GM20431 (cell line): Measurements from ENCODE around the gene SPDEF.

ENCODE experiments used
- in situ Hi-C: fragments of 300-500 bp; cut with MseI, MboI; formaldehyde crosslinking; loops from one replicate; pipeline ENCODE4 v1.15.0; 2020; ENCODE audit warnings: low sequenced_read_pairs; ENCODE audit not compliant: unreplicated experiment

SPDEF gene

GRCh38 chr6:34565722-34566137 lies 9.6 kb upstream of the SPDEF start:
- in situ Hi-C loops: no loop called here

DNA sequence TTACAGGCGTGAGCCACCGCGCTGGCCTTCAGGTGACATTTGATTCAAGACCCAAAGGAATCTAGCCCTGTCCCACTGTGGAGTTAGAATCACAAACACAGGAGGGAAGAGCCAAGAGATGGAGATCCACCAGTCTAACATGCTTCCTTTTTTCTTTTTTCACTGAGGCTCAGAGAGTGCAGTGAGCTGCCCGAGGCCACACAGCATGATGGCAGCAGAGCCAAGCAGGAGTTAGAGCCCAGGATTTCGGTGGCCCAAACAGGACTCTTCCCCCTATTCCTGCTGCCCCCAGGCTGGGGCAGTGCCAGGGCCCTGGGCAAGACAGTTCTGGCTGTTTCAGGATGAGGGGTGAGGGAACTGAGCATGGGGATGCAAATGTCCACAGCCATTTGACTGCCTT lies 8.1 kb upstream of the SPDEF start:
- in situ Hi-C loops: no loop called here

DNA sequence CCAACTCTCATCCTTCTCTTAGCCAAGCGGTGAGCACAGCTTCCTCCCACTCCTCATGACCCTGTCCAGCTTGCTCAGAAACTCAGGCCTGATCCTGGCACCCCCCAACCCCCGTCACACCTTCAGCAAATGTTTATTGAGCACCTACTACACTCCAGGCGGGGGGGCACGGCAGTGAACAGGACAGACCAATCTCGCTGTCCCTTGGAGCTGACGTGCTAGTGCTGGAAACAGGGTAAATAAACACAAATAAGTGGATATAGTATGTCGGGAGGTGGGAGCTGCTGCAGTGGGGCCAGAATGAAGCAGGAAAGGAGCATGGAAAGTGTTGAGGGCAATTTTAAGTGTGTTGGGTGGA lies 7.4 kb upstream of the SPDEF start:
- in situ Hi-C loops: no loop called here

DNA sequence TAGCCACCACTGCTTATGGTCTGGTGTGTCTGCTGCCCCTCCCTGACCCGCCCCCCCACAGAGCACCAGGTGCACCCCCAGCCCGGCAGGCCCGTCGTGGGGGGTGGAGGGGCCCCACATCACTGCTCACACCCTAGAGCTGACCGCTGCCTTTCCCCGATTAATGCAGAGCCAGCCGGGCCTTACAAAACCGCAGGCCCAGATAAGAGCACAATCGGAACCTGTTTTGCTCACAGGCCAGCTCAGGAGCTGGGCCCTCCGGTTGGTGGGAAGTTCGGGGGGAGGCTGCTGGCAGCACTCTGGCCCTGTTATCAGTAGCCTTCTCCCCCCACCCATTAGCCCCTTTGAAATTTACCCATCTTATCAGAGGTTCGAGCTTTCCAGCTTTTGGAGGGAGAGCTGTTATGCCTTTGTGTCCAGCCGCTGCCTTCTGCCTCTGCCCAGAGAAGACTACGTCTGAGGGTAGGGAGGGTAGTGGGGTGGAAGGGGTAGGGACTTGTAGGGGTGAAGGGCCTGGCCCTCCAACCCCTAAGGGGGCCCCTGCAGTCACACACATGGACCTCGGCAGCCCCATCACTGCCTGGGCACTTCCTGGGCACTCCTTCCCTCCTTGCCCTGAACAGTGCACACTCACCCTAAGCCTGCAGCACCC lies 6.9 kb upstream of the SPDEF start:
- in situ Hi-C loops: no loop called here

DNA sequence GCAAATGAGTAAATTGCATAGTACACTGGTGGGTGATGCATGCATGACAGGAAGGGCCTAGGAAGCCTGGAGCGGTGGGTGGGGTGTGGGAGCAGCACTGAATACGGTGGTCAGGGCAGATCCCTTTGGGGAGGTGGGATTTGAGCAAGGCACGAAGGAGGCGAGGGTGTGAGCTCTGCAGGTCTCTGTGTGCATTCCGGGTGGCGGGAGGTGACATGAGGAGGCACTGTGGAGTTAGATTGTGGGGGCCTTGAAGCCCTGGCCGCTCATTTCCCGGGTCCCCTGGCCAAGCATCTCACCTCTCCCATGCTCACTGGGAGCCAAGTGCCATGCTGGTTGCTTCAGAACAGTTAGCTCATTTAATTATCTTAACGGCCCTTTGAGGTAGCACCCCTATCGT lies 6.2 kb upstream of the SPDEF start:
- in situ Hi-C loops: no loop called here

DNA sequence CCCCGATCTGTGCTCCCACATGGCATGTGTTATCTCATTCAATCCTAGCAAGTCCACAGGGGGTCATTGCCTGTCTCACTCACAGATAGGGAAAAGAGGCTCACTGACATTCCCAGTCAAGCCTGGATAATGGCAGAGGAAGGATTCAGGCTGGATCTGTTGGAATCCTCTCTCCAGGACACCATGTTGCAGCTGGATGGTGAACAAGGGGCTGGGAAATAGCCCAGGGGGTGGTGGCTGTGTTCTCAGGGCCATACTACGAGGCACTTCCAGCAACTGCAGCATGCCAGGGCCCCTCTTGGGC lies 5.0 kb upstream of the SPDEF start:
- in situ Hi-C loops: no loop called here

DNA sequence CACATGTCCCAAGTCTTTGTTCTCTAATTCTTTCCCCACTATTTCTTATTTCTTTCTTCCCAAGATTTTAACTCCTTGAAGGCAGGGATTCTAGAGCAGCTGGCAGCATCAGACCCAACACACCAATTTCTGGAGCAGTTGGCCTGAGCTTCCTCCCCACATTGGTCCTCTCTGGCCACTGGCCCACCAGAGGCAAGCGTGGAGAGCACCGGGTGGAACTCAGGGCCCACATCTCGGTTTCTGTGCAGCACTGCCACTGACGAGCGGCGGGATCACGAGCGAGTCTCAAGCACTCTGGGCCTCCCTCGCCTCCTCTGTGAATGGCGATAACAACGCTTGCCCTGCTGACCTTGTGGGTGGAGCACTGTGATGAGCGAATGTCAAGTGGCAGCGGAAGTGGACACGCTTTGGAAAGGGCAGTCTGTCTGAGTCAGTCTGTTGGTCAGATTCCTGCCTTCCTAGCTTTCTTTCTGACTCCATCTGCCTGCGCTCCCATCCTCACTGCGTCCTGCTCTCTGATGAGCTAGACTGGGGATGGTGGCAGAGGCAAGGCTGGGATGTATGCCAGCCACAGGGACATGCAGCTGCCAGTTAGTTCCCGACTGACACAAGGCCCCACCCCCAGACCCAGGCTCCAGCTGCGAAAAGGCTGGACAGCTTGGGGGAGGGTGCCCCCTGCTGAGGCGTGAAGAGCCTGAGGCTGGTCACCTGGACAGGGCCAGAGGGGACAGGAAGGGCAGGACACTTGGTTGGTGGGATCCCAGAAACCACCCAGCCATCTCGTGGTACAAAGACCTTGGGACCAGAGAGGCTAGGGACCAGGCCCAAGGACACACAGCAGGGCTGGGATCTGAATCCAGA lies 4.5 kb upstream of the SPDEF start:
- in situ Hi-C loops: no loop called here

DNA sequence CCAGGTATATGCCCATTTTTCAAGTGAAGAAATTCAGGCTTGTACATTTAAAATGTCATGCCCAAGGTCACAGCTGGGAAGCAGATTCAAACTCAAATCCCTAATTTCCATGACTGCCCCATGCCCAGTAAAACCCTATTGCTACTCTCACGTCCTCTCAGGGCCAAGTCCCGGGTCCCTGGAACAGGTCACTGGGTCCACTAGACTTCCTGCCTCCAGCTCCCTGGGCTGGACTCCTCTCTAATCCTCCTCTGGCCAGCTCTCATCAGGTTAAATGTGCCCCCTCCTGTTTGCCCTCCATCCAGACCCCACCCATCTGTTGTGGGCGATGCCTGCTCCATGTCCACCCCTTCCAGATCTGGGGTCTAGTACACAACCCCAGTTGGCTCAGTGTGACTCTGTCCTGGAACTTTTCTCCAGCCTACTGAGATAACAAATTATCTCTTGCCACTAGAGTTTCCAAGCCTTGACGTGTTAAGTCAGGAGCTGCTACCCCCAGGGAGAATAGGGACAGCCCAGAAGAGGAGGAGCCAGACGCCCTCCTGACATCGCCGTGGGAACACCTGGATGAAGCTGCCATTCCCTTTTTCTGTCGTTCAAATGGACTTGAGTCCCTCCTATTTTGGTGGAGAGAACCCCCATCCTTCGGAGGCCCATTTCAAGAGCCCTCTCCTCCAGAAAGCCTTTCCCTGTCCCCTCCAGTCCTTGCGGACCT lies 3.7 kb upstream of the SPDEF start:
- in situ Hi-C loops: no loop called here

GRCh38 chr6:34558172-34558714 lies 2.1 kb upstream of the SPDEF start:
- in situ Hi-C loops: no loop called here

GRCh38 chr6:34557228-34557627 lies 1.1 kb upstream of the SPDEF start:
- in situ Hi-C loops: no loop called here

- in situ Hi-C loops: no loop called here
Observed at GRCh38 chr6:34556493-34556892, 364 bp upstream of the SPDEF start.

DNA sequence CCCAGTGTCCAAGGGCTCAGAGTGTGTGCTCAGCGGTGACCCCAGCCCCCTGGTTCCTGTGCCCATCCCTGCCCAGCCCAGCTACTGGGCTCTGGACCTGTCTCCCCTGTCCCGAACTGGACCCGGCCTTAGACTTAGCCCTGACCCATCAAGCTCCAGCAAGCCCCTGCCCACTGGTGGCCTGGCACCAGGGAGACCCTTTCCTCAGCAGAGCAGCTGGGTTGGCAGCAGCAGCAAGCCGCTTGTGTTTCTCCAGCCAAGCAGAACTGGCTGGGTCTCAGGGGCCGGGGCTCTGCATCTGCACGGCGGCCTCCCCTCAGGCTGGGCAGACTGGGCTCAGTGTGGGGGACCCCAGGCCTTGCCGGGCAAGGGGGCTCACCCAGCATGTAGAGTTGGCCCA lies 801 bp downstream of the SPDEF start:
- in situ Hi-C loops: no loop called here

DNA sequence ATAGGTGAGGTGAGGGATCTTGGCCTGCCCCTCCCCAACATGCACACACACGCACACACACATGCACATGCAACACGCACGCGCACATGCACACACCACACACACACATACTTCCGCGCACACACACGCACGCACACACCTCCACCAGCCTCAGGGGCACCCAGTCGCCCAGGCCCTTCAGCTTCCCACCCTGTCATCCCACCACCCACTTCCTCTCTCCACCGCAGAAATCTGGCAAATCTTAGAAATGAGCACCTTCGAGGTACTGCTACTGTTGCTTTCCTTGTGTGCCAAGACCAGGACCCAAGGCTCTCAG lies 1.2 kb downstream of the SPDEF start:
- in situ Hi-C loops: no loop called here

DNA sequence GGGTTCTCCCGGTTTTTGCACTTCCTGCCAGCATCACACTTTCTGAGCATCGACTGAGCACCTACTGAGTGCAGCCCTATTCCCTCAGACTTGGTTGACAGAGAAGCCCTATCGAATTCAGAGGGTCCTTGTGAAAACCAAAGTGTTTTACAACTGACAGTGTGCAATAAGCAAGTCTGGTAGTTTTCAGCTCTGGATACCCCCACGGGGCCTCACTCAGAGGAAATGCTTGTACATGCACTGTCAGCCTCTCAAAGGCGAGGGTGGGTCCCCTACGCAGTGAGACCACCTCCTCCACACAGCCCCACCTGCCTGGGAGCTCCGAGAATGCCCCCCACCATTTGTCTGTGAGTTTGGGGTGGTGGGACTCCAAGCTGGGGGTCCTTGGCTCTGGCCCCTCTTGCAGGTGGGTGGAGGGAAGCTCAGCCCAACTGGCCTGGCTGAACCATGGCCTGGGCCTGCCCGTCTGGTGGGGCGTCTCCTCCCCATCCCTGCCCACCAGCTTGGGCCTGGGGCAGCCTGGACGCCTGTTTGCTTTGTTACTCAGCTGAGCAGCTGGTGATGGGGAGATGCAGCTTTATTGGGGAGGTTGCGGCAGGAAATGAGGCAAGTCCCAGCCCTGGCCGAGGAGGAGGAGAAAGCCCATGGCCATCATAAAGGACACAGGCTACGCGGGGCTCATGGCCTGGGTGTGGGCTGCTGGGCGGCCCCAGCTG lies 1.7 kb downstream of the SPDEF start:
- in situ Hi-C loops: no loop called here

DNA sequence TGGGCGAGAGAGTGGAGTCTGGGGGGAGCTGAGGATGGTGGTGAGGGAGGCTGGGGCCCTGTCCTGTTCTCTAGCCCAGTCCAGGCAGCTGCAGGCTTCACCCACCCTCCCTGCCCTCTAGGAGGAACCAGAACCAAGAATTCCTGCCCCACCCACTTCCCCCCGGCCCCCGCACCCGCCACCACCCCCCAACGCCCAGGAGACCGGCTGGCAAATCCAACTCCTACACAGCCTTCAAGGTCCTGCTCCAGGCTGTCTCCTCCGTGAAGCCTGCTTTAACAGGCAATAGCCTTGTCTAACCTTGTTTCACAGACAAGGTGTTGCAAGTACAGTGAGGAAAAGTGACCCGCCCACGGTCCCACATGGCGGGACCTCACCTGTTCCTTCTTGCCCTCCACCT lies 2.4 kb downstream of the SPDEF start:
- in situ Hi-C loops: no loop called here

GRCh38 chr6:34553146-34553545 lies 3.0 kb downstream of the SPDEF start:
- in situ Hi-C loops: no loop called here

- in situ Hi-C loops: no loop called here
Observed at GRCh38 chr6:34552620-34553019, 3.5 kb downstream of the SPDEF start.

DNA sequence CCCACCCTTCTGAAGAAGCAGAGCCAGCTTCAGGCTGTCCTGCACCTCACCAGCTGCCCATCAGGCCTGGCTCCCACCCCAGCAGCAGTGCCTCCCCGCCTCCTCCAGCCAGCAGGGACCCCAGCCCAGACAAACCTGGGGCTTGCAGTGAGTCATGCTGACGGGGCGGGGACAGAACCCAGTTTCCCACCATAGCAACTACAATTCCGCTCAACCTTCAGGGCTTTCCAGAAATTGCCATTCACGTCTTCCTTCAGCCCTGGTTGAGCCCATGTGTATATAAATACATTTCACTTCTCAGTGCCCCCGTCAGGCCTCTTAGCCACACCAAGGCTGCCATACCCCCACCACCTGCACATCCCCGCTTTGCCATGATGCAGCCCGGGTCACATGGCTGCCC lies 4.4 kb downstream of the SPDEF start:
- in situ Hi-C loops: no loop called here

GRCh38 chr6:34549804-34550202 lies 6.3 kb downstream of the SPDEF start:
- in situ Hi-C loops: no loop called here

- in situ Hi-C loops: no loop called here
Observed at GRCh38 chr6:34549026-34549803, 6.9 kb downstream of the SPDEF start.
